ENCODE data around the gene MAGI2.
"Not testable (repeated sequence)": the region's sequence is repeated elsewhere in the genome, so short reads cannot be mapped to it uniquely, and the experiment has no call there.

MAGI2 gene

DNA sequence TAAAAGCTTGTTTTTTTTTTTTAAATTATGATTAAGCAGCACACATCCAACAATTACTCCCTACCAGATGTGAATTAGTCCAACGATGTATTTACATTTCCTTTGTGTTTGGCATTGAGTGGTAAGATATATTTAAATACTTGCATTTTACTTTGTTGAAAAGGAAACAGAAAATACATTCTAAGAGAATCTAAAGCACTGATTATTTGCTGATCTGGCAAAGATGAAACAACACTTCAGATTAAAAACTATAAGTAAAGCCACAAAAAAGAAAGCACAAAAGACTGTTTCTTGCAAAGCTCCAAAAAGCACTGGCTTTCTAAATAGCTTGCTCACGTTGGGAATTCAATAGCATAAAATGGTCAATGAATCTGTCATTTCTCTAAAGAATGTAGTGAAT is 1188.4 kb downstream of the MAGI2 start:
- H3K4me3 ChIP-seq (ENCODE audit: low read depth, low read length) = no peak overlapping the region

DNA sequence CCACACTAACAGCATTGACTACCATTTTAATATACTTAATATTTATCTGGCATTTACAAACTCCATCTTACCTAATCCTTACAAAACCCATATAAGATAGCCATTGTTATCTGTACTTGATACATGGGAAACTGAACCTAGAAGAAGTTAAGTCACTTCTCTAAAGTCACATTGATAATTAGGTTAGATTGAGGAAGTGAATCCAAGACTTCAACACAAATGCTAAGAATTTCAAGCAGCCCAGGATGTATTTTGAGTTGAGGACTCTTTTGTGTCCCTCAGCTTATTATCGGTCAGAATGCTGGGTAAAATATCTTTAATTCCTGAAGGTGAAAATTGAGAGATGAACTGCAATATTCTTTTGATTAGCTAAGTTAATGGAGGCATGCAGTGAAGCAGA is 1189.4 kb downstream of the MAGI2 start:
- no peak overlapping the region for H3K4me3 ChIP-seq (ENCODE audit: low read depth, low read length)

DNA sequence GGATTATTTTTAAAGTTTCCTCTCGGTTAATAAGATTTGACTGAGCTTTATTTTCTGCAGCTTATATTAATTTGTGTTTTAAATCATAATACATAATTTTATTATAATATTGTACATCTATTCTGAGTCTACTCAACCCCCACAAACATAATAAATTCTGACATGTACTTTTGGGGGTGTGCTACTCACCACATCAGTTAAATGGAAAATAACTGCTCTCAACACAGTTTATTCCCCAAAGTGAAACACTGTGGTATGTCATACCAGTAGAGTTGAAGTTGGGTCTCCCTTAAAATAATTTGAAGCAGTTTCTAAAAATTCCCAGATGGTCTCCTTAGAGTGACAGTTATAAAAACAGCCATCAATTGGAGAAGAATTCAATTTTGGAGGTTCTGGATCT is 1191.7 kb downstream of the MAGI2 start:
- no peak overlapping the region for H3K4me3 ChIP-seq (ENCODE audit: low read depth, low read length)

DNA sequence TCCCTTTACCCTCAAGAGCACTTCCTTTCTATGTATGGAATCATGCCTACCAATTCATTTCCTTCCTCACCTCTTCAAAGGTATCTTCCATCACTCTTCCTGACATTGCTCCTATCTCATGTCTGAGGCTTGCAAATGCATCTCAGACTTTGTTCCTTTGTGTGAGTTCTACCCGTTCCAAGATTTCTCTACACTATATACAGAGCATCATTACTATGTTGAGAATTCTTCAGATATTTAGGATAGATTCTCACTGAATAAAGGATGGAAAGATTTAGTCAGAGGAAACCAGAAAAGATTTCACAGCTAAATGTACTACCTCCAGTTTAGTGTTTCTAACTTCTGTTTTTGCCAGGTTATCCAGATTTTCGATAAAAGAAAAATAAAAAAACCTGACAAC is 1192.2 kb downstream of the MAGI2 start:
- H3K4me3 ChIP-seq (ENCODE audit: low read depth, low read length) = no peak overlapping the region

DNA sequence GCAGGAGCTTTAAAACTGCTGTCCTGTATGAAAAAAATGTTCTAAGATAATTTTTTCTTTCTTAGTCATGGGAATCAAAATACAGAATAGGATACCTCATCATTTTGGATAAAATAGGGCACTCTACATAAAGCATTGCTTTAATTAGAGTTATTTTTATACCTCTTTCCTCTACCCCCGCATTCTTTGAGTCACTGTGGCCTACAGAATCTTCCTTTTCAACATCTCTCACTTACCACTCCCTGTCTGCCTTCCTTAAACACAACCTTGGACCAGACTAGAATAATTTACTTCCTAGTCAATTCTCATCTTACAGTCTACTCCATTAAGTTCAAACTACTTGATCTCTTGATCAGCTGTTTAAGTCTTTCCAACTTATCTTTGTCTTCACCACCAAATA is 1192.6 kb downstream of the MAGI2 start:
- no peak overlapping the region for H3K4me3 ChIP-seq (ENCODE audit: low read depth, low read length)

DNA sequence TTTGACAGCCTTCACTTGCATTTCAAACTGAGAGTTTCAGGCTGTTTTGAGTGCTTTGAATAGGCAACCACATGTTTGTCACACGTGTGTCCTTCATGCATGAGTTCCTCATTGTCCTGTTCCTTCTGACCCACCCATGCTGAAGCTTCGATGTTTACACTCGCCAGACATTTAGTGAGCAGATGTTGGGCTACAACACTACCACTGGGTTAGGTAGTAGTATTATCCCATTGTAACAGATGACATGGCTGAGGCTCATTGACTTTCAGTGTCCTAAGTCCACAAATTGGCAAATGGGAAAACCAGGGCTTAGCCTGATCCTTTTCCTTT is 1198.8 kb downstream of the MAGI2 start:
- H3K4me3 ChIP-seq (ENCODE audit: low read depth, low read length) = no peak overlapping the region

DNA sequence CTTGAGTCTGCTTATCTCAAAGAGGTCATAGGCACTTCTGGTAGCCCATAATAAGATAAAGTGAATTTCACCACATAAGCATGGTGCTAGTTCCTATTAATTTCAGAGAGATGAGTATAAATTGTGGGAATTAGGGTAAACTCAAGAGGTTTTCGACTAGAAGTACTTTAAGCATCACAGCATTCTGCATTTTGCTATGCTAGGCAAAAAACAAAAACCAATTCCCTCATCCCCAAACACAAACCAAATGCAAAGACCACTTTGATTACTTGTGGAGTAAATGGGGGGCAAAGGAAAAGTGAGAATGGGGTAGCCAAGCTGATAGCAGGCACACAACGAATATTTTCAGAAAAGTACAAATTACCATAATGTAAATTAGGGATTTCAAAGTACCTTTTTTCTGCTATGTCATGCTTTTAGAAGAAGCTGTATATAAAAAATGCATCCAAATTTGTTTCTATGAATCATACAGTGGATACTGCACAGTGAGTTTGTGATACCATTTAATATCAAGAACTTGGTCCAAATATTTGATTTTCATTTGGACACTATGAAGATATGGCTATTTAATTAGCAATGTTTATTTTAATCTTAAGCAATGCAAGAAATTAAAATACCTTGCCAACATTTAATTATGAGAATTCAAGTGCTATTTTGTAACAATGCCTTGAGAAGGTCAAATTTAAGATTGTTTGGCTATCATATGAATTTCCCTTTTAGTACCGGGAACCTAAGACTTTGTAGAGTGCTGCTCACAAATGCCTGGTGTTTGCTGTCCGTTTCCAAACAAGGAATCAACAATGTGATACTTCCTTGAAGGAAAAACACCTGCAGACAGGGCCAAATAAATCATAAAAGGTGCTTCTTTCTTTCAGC is 1199.4 kb downstream of the MAGI2 start:
- H3K4me3 ChIP-seq (ENCODE audit: low read depth, low read length) = no peak overlapping the region

DNA sequence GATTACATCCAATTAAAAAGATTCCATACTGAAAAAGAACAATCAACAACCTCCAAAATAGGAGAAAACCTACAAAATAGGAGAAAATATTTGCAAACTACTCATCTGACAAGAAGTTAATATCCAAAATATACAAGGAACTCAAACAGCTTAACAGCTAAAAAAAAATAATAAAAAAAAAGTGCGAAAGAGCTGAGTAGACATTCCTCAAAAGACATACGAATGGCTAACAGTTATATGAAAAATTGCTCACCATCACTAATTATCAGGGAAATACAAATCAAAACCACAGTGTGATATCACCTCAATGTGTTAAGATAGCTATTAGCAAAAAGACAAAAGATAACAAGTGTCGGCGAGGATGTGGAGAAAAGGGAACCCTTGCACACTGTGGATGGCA is 1204.6 kb downstream of the MAGI2 start:
- no peak overlapping the region for H3K4me3 ChIP-seq (ENCODE audit: low read depth, low read length)

DNA sequence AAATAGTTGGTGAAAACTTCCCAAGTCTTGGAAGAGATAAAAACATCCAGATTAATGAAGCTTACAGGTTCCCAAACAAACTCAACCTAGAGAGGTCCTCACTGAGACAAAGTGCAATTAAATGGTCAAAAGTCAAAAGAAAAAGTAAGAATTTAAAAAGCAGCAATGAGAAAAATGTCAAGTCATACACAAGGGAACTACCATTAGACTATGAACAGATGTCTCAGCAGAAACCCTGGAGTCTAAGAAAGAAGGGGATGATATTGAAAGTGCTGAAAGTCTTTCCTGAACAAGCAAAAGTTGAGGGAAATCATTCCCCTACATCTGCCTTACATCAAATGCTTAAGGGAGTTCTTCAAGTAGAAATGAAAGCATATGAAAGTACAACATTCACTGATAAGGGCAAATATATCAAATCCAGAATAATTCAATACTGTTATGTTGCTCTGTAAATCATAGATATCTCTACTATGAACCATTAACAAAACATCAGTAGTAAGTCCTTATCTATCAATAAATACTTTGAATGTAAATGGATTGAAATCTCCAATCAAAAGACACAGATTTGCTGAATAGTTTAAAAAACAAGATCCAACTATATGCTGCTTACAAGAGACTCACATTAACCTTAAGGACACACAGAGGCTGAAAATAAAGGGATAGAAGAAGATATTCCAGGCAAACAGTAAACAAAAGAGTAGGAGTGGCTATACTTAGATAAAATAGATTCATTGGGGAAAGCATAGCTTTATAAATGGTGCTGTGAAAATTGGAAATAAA is 1205.4 kb downstream of the MAGI2 start:
- no peak overlapping the region for H3K4me3 ChIP-seq (ENCODE audit: low read depth, low read length)

DNA sequence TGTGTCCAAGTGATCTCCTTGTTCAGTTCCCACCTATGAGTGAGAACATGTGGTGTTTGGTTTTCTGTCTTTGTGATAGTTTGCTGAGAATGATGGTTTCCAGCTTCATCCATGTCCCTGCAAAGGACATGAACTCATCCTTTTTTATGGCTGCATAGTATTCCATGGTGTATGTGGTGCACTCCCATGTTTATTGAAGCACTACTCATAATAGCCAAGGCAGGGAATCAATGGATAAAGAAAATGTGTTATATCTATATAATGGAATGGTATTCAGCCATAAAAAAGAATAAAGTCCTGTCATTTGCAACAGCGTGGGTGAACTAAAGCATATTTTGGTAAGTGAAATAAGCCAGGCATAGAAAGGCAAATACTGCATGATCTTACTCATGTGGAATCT is 1213.3 kb downstream of the MAGI2 start:
- not testable (repeated sequence) for H3K4me3 ChIP-seq (ENCODE audit: low read depth, low read length)

DNA sequence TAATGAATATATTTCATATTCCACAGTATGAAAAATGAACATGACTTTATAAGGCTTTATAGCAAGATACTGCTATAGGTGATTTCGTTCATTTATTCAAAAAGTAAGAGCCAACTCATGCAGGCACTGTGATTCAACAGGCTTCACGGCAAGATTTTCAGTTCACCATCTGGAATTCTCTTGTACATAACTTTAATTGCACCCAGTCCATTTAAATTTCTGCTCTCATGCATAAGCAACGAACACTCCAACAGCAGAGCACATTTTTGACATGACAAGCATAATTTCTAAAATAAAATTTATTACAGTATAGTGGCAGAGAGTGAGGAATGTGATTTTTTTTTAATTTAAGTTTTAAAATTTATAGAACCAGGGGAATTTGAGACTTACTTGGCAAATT is 1218.8 kb downstream of the MAGI2 start:
- H3K4me3 ChIP-seq (ENCODE audit: low read depth, low read length) = no peak overlapping the region

DNA sequence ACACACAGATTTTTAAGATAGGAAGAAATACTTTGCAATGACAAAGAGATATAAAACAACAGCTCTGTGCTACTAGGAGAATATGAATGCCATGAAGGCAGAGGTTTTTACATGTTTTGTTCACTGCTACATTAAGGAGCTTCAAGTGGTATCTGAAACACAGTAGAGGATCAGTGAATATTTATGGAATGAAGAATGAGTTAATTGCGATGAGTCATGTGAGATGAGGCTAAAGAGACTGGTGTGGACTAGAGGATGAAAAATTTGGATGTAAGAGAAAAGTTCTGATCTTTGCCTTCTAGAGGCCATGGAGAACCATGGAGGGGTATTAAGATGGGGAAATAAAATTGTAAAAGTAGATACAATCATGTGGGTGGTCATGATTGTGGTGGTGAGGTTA is 1220.7 kb downstream of the MAGI2 start:
- H3K4me3 ChIP-seq (ENCODE audit: low read depth, low read length) = no peak overlapping the region

DNA sequence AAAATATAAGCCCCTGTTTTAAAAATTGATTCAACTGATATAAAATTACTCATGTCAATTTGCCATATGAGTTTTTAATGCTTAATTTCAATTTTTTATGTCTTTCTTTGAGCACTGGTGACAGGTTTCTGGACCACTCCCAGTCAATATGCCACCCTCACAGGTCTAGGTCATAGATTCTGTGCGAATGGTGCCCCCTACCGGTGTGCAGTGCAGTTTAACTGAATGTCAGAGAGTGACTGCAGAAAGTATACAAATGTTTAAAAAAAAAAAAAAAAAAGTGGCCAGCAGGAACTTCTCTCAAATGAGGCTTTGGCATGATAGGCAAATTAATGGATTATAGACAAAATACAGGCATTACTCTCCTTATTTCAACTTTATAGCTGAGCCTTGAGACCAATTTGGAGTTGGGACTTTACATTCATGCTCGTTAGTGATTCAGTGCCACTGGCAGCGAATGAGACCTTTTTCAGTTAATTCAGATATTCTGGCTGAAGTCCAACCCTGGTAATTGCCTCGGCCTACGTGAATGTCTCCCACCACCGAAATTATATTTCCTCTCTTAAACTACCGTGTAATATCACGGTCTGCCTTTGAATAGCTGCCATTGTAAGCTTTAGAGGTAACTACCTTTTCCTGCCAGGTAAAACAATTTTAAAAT is 1227.3 kb downstream of the MAGI2 start:
- H3K4me3 ChIP-seq (ENCODE audit: low read depth, low read length) = no peak overlapping the region

DNA sequence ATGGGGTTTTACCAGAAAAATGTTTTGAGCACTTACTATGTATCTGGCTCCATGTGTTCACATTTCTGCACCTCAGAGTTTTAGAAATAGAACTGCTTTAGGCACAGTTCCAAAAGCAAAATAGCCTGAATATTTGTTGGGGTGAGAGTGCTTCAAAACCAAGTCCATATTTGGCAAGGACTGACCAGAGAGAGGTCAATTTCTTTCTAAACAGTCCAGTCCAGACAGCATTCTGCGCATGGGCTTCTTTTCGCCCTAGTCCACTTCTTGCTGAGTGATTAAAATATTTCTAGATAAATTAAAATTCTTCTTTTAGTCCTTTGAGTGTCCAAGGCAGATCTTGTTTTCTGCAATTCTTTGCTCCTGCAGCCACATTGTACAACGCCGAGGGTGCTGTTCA is 1227.9 kb downstream of the MAGI2 start:
- H3K4me3 ChIP-seq (ENCODE audit: low read depth, low read length) = no peak overlapping the region

DNA sequence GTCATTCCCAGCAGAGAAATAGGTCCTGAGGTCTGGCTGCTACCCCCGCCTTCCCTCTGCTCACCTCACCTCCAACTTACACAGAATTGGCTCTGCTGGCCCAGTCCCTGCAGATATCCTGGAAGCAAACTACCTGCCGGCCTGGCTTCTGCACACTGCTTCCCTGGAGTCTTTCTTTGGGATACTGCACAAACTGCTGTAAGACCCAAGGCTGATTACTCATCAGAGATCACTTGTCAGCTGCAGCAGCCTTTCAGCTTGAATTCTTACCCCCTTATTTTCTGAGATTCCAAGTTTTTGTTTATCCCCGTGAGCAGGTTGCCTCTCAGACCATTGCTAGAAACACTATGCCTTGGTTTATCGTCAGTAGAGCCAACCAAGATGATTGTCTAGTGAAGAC is 1228.5 kb downstream of the MAGI2 start:
- H3K4me3 ChIP-seq (ENCODE audit: low read depth, low read length) = no peak overlapping the region

DNA sequence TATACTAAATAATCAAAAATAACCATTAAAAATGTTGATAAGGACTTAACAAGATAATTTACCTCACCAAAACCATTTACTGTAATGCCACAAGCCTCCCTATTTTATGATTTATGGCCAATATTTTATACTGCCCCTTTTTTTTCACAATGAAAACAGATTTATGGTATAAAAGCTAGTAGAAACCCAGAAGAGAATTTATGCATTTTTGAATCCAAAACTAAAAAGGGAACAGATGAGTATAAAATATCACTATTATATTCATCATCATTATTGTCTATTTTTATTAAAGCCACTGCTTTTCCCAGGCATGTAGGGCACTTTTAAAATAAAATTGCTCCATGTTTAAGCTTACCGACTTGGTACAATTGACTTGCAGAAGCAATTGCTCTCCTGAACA is 1229.9 kb downstream of the MAGI2 start:
- no peak overlapping the region for H3K4me3 ChIP-seq (ENCODE audit: low read depth, low read length)

DNA sequence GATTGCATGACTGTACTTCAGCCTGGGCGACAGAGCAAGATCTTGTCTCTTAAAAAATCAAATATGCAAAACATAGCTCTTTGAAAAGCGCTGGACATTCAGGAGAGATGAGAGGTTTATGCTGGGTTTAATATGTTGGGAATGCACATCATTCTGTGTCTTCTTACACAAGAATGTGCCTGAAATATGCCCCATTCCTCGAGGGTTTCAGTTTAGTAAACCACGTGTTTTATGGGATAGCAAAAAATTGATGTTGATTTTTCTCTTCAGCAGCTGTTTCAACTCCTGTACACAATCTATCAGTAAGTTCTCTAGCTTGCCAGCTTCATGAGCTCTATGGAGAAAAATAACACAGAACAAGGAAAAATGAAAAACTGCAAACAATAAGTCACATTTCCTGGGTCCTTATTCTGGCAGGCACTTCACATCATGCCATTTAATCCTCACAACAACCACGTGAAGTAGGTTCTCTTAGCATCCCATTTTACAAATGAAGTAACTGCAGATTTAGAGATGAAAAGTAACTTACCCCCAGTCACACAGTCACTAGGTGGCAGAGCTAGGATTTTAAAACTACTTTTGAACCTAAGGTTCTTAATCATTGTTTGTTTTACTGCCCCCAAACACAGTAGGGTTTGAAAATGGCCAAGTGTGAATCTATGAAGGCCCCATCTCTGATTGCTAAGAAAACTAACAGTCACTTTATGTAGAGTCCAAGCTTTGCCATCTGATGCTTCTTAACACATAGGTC is 1231.3 kb downstream of the MAGI2 start:
- no peak overlapping the region for H3K4me3 ChIP-seq (ENCODE audit: low read depth, low read length)

DNA sequence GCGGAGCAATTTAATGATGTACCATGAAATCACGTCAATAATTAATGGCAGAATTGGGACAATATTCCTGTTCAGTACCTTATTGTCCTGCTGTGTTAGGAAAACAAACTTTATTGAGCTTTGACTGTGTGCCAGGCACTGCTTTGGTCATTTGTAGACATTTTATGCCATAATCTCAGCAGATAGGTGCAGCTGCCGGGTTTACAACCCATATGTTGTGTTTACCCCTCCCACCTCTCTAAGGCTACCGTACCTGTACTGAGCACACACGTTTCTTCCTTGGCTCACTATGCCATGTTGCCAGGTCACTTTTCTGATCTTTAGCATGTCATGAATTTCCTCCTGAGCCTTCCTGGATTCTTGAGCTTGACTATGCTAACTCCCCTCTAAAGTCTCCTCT is 1232.7 kb downstream of the MAGI2 start:
- no peak overlapping the region for H3K4me3 ChIP-seq (ENCODE audit: low read depth, low read length)

DNA sequence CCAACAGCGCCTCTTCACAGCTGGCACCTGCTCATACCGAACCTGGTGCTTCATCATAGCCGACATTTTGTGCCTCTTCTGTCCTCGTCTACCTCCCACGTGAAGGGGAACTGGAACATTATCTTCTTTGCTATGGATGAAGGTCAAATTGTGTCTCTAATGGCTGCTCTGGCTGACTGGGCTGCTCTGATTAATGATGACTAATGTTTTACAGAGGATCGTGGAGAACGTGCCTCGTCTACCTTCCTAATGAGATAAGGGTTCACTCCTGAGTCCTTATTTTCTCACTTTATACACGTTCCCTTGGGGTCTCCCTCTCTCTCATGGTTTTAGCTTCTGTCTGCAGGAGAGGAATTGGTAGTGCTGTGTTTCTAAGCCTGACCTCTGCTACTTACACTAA is 1234.6 kb downstream of the MAGI2 start:
- no peak overlapping the region for H3K4me3 ChIP-seq (ENCODE audit: low read depth, low read length)

DNA sequence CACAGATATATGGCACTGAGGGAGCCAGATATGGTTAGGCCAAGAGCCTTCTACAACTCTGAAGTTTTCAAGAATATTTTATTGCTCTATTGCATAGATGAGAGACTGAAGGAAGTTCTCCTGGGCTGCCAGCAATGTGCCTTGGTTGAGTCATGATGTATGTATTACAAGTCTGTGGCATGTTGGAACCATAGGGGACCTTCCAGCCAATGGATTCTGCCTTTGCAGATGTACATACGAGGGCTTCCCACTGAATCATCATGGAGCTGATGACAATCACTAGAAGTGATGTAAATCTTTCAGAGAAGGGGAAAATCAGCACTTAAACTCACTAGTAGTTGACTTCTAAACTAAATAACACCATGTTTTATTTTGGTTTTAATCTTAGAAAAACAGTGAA is 1235.4 kb downstream of the MAGI2 start:
- H3K4me3 ChIP-seq (ENCODE audit: low read depth, low read length) = no peak overlapping the region

DNA sequence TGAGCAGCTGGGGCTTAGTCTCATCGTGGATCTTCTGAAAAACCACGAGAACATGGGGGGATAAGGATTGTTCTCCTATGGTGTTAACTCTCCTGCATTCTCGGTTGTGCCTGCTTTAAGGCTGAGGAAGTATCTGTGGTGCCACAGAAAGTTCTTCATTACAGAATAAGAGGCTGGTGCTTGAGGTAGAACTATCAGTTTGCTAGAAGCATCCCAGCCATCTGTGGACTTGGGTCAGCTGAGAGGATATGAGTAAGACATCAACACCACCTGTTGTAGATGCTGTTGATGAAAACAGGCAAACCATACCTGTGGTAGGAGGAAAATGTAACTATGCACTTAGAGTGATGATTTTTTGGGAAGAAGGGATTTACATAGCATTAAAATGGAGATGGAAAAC is 1238.3 kb downstream of the MAGI2 start:
- H3K4me3 ChIP-seq (ENCODE audit: low read depth, low read length) = no peak overlapping the region
